ENCODE measurements around the gene HIVEP2.

HIVEP2 gene

DNA sequence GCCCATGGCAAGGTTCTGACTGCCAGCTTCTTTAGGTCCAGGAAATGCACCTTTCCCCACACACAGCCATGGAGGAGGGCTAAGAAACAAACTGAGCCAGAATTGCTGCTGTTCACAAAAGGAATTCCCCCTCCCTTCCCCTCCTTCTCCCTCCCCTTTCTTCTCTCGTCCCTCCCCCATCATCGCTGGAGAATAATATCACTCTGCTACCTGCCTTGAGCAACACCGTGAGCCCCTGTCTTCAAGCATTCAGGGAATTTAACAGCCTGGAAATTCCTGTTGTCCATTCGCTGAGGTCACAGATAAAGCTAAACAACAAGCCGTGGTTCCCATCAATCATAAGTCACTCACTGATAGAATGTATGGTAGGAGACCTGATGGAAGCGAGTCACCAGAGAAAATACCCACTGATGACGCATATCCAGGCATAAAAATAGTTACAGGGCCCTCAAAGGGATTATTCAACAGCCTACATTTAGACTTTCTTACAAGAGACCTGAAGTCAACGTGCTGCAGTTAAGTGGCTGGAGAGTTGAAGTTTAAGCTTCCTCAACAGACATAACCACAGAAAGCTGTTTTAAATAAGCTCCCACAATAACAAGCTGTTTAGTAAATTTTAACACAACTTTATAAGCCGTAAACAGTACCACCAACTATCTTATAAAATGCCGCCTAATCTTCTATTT is 59.7 kb downstream of the HIVEP2 start:
- Histone ChIP-seq H3K36me3 (ENCODE audit: control insufficient read depth, insufficient read depth, low read length, severe bottlenecking) (no peaks in the 10 kb centered on the region), H3K4me1 (ENCODE audit: control insufficient read depth, insufficient read depth, low read length) (peaks cover 29% of the 10 kb centered on the region), H3K9me3 (ENCODE audit: control insufficient read depth, low read length) (no peaks in the 10 kb centered on the region), H3K4me3 (ENCODE audit: low read length) (peak overlapping the region; percentile 68), H3K27me3 (replicated peaks; ENCODE audit: control insufficient read depth, insufficient read depth, low read length) (no peaks in the 10 kb centered on the region), H3K9ac (ENCODE audit: low read length) (no peak overlapping the region)
- peak; percentile 80 for DNase-seq (ENCODE audit: low read depth)

DNA sequence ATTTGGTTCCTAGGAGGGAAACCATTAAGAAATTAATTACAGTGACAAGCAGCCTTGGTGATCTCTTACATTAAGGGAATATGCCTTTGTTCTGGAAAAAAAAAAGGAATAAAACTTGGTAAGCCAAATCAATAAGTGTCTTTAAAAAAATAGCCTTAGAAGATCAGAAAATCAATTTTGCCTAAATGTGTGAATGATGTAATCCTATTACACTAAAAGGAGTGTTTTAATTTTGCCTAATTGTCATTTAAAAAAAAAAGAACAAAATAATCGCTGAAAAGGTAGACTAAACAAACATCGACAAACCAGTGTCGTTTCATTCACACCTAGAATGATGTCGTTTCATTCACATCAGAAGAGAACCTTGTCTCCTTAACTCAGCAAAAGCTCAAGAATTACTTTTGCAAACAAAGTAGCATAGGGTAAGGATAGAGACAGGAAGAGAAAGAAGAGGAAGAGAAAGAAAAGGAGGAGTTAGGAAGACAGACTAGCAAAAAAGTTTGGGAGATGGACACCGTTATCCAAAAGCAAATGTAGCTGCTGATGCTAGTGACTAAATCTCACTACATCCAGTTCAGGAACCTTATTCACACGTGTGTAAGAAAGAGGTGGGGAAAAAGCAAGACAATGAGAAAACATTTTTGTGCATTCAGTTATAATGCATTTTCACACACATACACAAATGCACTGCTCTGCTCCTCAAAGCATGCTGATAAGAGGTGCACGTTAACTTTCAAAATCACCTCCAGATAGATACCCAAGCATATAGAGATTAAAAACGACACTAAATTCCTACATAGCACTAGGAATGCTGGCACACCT is 60.6 kb downstream of the HIVEP2 start:
- H3K4me3 ChIP-seq (ENCODE audit: low read length): peak overlapping the region; percentile 68
- H3K36me3 ChIP-seq (ENCODE audit: control insufficient read depth, insufficient read depth, low read length, severe bottlenecking): no peaks in the 10 kb centered on the region
- H3K4me1 ChIP-seq (ENCODE audit: control insufficient read depth, insufficient read depth, low read length): peaks cover 29% of the 10 kb centered on the region
- H3K9me3 ChIP-seq (ENCODE audit: control insufficient read depth, low read length): no peaks in the 10 kb centered on the region
- H3K27me3 ChIP-seq (replicated peaks; ENCODE audit: control insufficient read depth, insufficient read depth, low read length): no peaks in the 10 kb centered on the region
- no peak overlapping the region for H3K9ac ChIP-seq (ENCODE audit: low read length)
- no peak for DNase-seq (ENCODE audit: low read depth)

DNA sequence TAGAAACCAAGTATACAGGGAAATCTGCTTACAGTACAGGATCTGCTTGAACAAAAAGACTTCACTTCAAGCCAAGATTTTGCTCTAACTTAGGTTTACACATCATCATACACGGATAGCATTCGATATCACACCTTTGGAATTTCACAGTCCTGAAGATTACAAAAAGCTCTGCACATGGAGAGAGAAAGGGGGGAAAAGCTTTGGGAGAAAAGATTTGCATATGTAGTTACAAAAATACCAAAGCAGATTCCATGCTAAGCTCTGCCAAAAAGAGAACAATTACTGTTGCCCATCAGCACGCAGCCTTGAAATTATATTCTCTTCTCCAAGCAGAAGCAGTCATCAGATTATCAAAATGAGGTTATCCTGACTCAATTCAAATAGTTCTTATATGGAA is 62.0 kb downstream of the HIVEP2 start:
- no peaks in the 10 kb centered on the region for H3K9me3 ChIP-seq (ENCODE audit: control insufficient read depth, low read length)
- H3K4me1 ChIP-seq (ENCODE audit: control insufficient read depth, insufficient read depth, low read length): peaks cover 37% of the 10 kb centered on the region
- H3K36me3 ChIP-seq (ENCODE audit: control insufficient read depth, insufficient read depth, low read length, severe bottlenecking): no peaks in the 10 kb centered on the region
- H3K9ac ChIP-seq (ENCODE audit: low read length): no peak overlapping the region
- no peaks in the 10 kb centered on the region for H3K27me3 ChIP-seq (replicated peaks; ENCODE audit: control insufficient read depth, insufficient read depth, low read length)
- peak; percentile 60 for DNase-seq (ENCODE audit: low read depth)
- no peak overlapping the region for H3K4me3 ChIP-seq (ENCODE audit: low read length)

DNA sequence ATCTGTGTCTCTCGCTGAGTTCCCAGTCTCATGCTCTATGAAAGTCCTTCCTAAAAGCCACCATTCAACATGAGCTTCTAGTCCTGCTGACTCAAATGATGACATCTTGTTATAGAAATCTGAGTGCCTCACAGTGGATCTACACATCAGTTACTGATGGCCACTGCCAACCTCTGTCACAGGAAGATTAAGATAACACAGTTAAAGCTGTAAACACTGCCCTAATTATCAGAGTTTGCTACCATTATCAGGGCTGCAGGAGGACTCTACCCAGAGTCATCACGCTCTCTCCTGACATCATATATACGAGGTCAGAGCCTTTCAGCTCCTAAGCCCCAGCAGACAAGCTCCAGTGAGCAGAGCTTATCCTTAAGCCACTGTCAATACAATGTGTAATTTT is 63.2 kb downstream of the HIVEP2 start:
- no peaks in the 10 kb centered on the region for H3K36me3 ChIP-seq (ENCODE audit: control insufficient read depth, insufficient read depth, low read length, severe bottlenecking)
- no peaks in the 10 kb centered on the region for H3K9me3 ChIP-seq (ENCODE audit: control insufficient read depth, low read length)

DNA sequence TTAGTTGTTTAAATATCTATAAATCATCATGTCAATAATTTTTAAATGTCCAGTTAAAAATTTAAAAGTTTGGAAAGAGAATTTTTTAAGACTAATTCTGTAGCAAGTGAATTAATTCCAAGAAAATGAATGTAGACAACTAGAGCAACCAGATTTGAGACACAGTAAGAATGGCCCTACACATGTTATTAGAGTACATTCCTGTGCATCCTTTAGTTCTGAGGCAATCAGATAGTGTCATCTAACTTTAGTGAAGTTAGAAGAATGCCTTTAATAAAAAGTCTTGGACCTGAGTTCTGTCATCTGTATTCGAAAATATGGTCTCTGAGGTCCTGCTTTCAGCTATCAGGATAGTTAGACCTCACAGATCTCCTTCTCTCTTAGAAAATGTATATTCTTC is 63.7 kb downstream of the HIVEP2 start:
- H3K9me3 ChIP-seq (ENCODE audit: control insufficient read depth, low read length): no peaks in the 10 kb centered on the region
- DNase-seq (ENCODE audit: low read depth): no peak
- no peak overlapping the region for H3K9ac ChIP-seq (ENCODE audit: low read length)
- H3K27me3 ChIP-seq (replicated peaks; ENCODE audit: control insufficient read depth, insufficient read depth, low read length): no peaks in the 10 kb centered on the region
- no peaks in the 10 kb centered on the region for H3K36me3 ChIP-seq (ENCODE audit: control insufficient read depth, insufficient read depth, low read length, severe bottlenecking)
- no peak overlapping the region for H3K4me3 ChIP-seq (ENCODE audit: low read length)
- H3K4me1 ChIP-seq (ENCODE audit: control insufficient read depth, insufficient read depth, low read length): peaks cover 37% of the 10 kb centered on the region

More for the DNA sequence above, 63.2 kb downstream of the HIVEP2 start:
- no peak overlapping the region for H3K9ac ChIP-seq (ENCODE audit: low read length)
- peaks cover 38% of the 10 kb centered on the region for H3K4me1 ChIP-seq (ENCODE audit: control insufficient read depth, insufficient read depth, low read length)
- H3K27me3 ChIP-seq (replicated peaks; ENCODE audit: control insufficient read depth, insufficient read depth, low read length): no peaks in the 10 kb centered on the region
- no peak for DNase-seq (ENCODE audit: low read depth)
- no peak overlapping the region for H3K4me3 ChIP-seq (ENCODE audit: low read length)

DNA sequence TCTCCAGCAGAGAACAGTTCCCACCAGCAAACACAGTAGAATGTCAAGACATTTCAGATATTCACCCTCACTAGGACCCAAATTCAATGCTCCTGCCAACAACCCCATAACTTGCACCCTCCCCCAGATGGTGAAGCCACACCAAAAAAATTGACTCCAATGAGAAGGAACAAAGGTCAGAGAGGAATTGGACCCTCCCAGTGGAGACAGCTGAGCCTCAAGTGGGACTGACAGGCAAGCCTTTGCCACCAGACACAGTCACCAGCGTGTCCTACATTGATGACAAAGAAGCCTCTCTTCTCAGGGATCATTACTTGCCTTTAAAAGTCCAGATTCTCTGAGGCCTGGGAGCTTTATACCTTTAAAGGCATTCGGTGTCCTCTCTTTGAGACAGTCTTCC is 64.8 kb downstream of the HIVEP2 start:
- H3K36me3 ChIP-seq (ENCODE audit: control insufficient read depth, insufficient read depth, low read length, severe bottlenecking): no peaks in the 10 kb centered on the region
- DNase-seq (ENCODE audit: low read depth): no peak
- H3K9me3 ChIP-seq (ENCODE audit: control insufficient read depth, low read length): no peaks in the 10 kb centered on the region
- peaks cover 27% of the 10 kb centered on the region for H3K4me1 ChIP-seq (ENCODE audit: control insufficient read depth, insufficient read depth, low read length)
- H3K4me3 ChIP-seq (ENCODE audit: low read length): no peak overlapping the region
- no peaks in the 10 kb centered on the region for H3K27me3 ChIP-seq (replicated peaks; ENCODE audit: control insufficient read depth, insufficient read depth, low read length)
- no peak overlapping the region for H3K9ac ChIP-seq (ENCODE audit: low read length)

DNA sequence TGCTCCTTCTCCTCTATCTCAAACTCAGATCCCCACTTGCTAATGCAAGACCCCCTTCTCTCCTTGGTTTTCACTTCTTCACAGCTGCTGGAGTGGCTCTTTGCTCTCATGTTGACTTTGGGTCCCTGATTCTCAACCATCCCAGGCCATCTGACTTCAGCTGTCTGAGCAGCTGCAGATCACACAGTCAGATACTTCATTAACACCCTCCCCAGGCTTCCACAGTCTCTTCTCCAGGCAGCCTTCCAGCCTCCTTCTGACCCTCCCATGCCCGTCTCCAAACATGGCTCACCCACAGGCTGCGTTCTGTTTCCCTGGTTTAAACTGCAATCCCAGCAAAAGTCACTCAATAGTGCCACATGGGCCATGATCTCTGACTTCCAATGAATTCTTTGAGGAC is 65.4 kb downstream of the HIVEP2 start:
- H3K4me1 ChIP-seq (ENCODE audit: control insufficient read depth, insufficient read depth, low read length): peaks cover 20% of the 10 kb centered on the region
- no peak overlapping the region for H3K4me3 ChIP-seq (ENCODE audit: low read length)
- H3K9ac ChIP-seq (ENCODE audit: low read length): no peak overlapping the region
- no peaks in the 10 kb centered on the region for H3K9me3 ChIP-seq (ENCODE audit: control insufficient read depth, low read length)
- H3K36me3 ChIP-seq (ENCODE audit: control insufficient read depth, insufficient read depth, low read length, severe bottlenecking): no peaks in the 10 kb centered on the region
- DNase-seq (ENCODE audit: low read depth): no peak
- no peaks in the 10 kb centered on the region for H3K27me3 ChIP-seq (replicated peaks; ENCODE audit: control insufficient read depth, insufficient read depth, low read length)

DNA sequence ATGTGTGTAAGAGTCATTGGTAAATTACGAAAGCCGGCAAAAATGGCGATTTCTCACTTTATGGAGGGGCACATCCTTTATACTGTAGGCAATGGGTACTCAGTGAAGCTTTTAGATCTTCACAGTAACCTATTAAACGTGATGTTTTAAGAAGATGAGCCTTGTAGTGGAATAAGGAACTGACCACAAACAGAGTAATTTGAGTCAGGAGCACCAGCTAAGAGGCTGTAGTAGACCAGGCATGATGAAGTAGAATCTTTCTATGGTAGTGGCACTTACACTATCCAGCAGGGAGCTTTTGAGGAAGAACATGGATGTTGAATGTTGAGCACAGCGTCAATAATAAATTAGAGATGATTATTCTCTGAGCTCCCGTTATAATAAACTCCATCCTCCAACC is 65.9 kb downstream of the HIVEP2 start:
- H3K9me3 ChIP-seq (ENCODE audit: control insufficient read depth, low read length): no peaks in the 10 kb centered on the region
- no peaks in the 10 kb centered on the region for H3K27me3 ChIP-seq (replicated peaks; ENCODE audit: control insufficient read depth, insufficient read depth, low read length)
- H3K4me1 ChIP-seq (ENCODE audit: control insufficient read depth, insufficient read depth, low read length): peaks cover 18% of the 10 kb centered on the region
- no peak for DNase-seq (ENCODE audit: low read depth)
- no peak overlapping the region for H3K9ac ChIP-seq (ENCODE audit: low read length)
- no peak overlapping the region for H3K4me3 ChIP-seq (ENCODE audit: low read length)
- no peaks in the 10 kb centered on the region for H3K36me3 ChIP-seq (ENCODE audit: control insufficient read depth, insufficient read depth, low read length, severe bottlenecking)

DNA sequence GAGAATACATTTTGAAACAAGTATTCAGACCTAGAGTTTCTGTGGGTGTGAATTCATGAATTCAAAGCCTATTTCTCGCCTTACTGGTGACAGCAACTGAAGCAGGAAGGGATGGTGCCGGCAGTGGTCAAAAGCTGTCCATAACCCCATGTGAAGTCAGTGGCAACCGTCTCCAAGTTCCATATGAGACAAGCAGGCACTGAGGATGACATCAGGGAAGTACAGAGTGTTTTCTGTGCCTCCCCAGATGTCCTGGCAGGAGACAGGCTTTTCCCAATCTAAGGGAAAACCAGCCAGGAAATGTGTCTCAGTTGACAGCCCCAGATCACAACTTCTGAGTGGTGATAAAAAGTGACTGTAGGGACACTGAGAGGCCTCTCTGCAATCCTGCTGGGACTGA is 66.6 kb downstream of the HIVEP2 start:
- Histone ChIP-seq H3K4me1 (ENCODE audit: control insufficient read depth, insufficient read depth, low read length) (peaks cover 17% of the 10 kb centered on the region), H3K9ac (ENCODE audit: low read length) (no peak overlapping the region), H3K27me3 (replicated peaks; ENCODE audit: control insufficient read depth, insufficient read depth, low read length) (no peaks in the 10 kb centered on the region), H3K36me3 (ENCODE audit: control insufficient read depth, insufficient read depth, low read length, severe bottlenecking) (no peaks in the 10 kb centered on the region), H3K9me3 (ENCODE audit: control insufficient read depth, low read length) (no peaks in the 10 kb centered on the region), H3K4me3 (ENCODE audit: low read length) (no peak overlapping the region)
- DNase-seq (ENCODE audit: low read depth): no peak

DNA sequence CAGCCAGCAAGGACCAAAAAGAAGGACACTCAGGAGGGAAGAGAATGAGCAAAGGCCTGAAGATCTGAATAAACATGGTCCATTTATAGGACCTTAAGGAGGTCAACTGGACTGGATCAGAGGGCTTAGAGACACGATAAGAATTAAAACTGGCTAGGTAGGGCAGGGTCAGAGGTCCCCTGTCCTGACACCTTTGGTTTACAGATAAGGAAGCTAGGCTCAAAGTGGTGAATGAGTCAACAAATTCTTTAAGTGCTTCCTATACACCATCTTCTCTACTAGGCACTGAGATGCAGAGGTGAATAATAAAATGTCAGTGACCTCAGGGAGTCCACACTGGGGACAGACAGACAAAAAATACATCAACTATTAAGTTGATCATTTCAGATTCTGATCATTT is 70.3 kb downstream of the HIVEP2 start:
- Histone ChIP-seq H3K4me1 (ENCODE audit: control insufficient read depth, insufficient read depth, low read length) (peaks cover 32% of the 10 kb centered on the region), H3K9me3 (ENCODE audit: control insufficient read depth, low read length) (no peaks in the 10 kb centered on the region), H3K4me3 (ENCODE audit: low read length) (no peak overlapping the region), H3K27me3 (replicated peaks; ENCODE audit: control insufficient read depth, insufficient read depth, low read length) (no peaks in the 10 kb centered on the region), H3K9ac (ENCODE audit: low read length) (no peak overlapping the region), H3K36me3 (ENCODE audit: control insufficient read depth, insufficient read depth, low read length, severe bottlenecking) (no peaks in the 10 kb centered on the region)
- DNase-seq (ENCODE audit: low read depth): no peak

DNA sequence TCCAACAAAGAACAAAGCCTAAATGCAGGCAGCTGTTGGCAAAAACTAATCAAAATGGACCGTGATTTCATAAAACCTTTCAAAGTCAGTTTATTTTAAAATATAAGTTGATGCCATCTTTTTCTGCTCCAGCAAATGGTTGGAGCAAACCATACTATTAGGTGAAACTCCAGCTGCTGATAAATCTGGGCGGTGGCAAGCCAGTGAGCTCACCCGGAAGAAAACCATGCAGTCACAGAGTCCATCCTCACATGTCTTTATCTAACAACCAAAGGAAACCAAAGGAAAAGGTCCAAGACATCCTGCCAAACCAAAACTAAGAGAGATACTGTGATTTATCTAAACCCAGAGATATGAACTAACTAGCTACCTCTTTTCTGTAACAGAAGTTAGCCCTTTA is 72.6 kb downstream of the HIVEP2 start:
- H3K4me1 ChIP-seq (ENCODE audit: control insufficient read depth, insufficient read depth, low read length): peaks cover 46% of the 10 kb centered on the region
- no peaks in the 10 kb centered on the region for H3K27me3 ChIP-seq (replicated peaks; ENCODE audit: control insufficient read depth, insufficient read depth, low read length)
- no peak overlapping the region for H3K9ac ChIP-seq (ENCODE audit: low read length)
- DNase-seq (ENCODE audit: low read depth): no peak
- H3K36me3 ChIP-seq (ENCODE audit: control insufficient read depth, insufficient read depth, low read length, severe bottlenecking): no peaks in the 10 kb centered on the region
- H3K4me3 ChIP-seq (ENCODE audit: low read length): peak overlapping the region; percentile 14
- no peaks in the 10 kb centered on the region for H3K9me3 ChIP-seq (ENCODE audit: control insufficient read depth, low read length)
